Umbilical cord (tissue), 2 donors: ENCODE results near the gene RIMBP2. TPM values are rescaled to one million over a fixed set of nuclear protein-coding genes. Genes with fewer than 3 reads are reported as not detected.

ENCODE experiments used
- DNase-seq: peaks from one replicate; pipeline ENCODE4 v3.0.0-alpha.2; 2015; ENCODE audit warnings: low spot score
- total RNA-seq: library from RNA; depleted of rRNA; stranded (reverse); fragments of >200 nt; gene quantifications from one replicate; pipeline ENCODE4 v1.2.3, GENCODE V29; 2014; ENCODE audit warnings: low replicate concordance; ENCODE audit not compliant: insufficient read depth

RIMBP2 gene
- total RNA-seq, 1 donor from 2014 or later: 1.9 TPM

GRCh38 chr12:130572553-130572952, 143.5 kb downstream of the RIMBP2 start:
- DNase-seq: no peak

GRCh38 chr12:130571734-130572133, 144.4 kb downstream of the RIMBP2 start:
- no peak for DNase-seq

- DNase-seq: no peak
These were observed 145.0 kb downstream of the RIMBP2 start for GRCh38 chr12:130571089-130571488.

GRCh38 chr12:130569521-130569920, 146.6 kb downstream of the RIMBP2 start:
- DNase-seq: no peak

GRCh38 chr12:130568501-130568900, 147.6 kb downstream of the RIMBP2 start:
- DNase-seq: no peak

GRCh38 chr12:130568041-130568440, 148.1 kb downstream of the RIMBP2 start:
- DNase-seq: no peak

GRCh38 chr12:130566446-130567155, 149.5 kb downstream of the RIMBP2 start:
- DNase-seq: no peak

- no peak for DNase-seq
These were observed 150.9 kb downstream of the RIMBP2 start for GRCh38 chr12:130565189-130565588.

GRCh38 chr12:130563323-130563722, 152.8 kb downstream of the RIMBP2 start:
- DNase-seq: no peak

- no peak for DNase-seq
These were observed 153.4 kb downstream of the RIMBP2 start for GRCh38 chr12:130562716-130563115.

GRCh38 chr12:130560321-130560720, 155.8 kb downstream of the RIMBP2 start:
- no peak for DNase-seq

GRCh38 chr12:130559806-130560205, 156.3 kb downstream of the RIMBP2 start:
- DNase-seq: no peak

GRCh38 chr12:130557886-130558765, 158.0 kb downstream of the RIMBP2 start:
- no peak for DNase-seq

GRCh38 chr12:130557201-130557600, 158.9 kb downstream of the RIMBP2 start:
- DNase-seq: no peak

GRCh38 chr12:130556486-130557055, 159.5 kb downstream of the RIMBP2 start:
- no peak for DNase-seq

- peak; percentile 1 for DNase-seq
These were observed 160.2 kb downstream of the RIMBP2 start for GRCh38 chr12:130555628-130556485.

GRCh38 chr12:130555221-130555620, 160.9 kb downstream of the RIMBP2 start:
- no peak for DNase-seq

- no peak for DNase-seq
These were observed 163.6 kb downstream of the RIMBP2 start for GRCh38 chr12:130552483-130552996.

- no peak for DNase-seq
These were observed 166.7 kb downstream of the RIMBP2 start for GRCh38 chr12:130549361-130549760.

GRCh38 chr12:130547480-130548155, 168.5 kb downstream of the RIMBP2 start:
- DNase-seq: no peak

GRCh38 chr12:130546494-130546893, 169.6 kb downstream of the RIMBP2 start:
- DNase-seq: no peak
